ENCODE results near the gene HEXIM2.

DNA sequence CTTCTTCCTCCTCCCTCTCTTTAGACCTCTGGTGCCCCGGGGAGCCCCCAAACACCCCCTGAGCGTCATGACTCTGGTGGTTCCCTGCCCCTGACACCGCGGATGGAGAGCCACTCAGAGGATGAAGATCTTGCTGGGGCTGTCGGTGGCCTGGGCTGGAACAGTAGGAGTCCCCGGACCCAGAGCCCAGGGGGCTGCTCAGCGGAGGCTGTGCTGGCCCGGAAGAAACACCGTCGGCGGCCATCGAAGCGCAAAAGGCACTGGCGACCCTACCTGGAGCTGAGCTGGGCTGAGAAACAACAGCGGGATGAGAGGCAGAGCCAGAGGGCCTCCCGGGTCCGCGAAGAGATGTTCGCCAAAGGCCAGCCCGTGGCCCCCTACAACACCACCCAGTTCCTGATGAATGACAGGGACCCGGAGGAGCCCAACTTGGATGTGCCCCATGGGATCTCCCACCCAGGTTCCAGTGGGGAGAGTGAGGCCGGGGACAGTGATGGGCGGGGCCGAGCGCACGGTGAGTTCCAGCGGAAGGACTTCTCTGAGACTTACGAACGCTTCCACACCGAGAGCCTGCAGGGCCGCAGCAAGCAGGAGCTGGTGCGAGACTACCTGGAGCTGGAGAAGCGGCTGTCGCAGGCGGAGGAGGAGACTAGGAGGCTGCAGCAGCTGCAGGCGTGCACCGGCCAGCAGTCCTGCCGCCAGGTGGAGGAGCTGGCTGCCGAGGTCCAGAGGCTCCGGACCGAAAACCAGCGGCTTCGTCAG is 7.5 kb downstream of the HEXIM2 start:
- TF ChIP-seq, protein P1, sequence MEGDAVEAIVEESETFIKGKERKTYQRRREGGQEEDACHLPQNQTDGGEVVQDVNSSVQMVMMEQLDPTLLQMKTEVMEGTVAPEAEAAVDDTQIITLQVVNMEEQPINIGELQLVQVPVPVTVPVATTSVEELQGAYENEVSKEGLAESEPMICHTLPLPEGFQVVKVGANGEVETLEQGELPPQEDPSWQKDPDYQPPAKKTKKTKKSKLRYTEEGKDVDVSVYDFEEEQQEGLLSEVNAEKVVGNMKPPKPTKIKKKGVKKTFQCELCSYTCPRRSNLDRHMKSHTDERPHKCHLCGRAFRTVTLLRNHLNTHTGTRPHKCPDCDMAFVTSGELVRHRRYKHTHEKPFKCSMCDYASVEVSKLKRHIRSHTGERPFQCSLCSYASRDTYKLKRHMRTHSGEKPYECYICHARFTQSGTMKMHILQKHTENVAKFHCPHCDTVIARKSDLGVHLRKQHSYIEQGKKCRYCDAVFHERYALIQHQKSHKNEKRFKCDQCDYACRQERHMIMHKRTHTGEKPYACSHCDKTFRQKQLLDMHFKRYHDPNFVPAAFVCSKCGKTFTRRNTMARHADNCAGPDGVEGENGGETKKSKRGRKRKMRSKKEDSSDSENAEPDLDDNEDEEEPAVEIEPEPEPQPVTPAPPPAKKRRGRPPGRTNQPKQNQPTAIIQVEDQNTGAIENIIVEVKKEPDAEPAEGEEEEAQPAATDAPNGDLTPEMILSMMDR (IDR thresholded peaks at IDR 0.05), result no peak
- no peak for TF ChIP-seq POLR2A (IDR thresholded peaks at IDR 0.05)
- TF ChIP-seq EP300 (IDR thresholded peaks at IDR 0.05), result no peak
- no peak for TF ChIP-seq POLR2AphosphoS5 (IDR thresholded peaks at IDR 0.05)

All from stomach (tissue), 4 donors.